Panc1 (cell line): Measurements from ENCODE around the gene KIF12. TPM values are rescaled to one million over a fixed set of nuclear protein-coding genes. Genes with fewer than 3 reads are reported as not detected.

Experiments used
- ATAC-seq: fragments of 200-7000 bp; cut with Tn5 transposase; 2 replicates; pipeline ENCODE4 v1.9.1; 2020; ENCODE audit warnings: mild to moderate bottlenecking, moderate library complexity
- BruUV-seq: library from RNA; stranded (reverse); fragments of 400-500 nt; replicated peaks from 2 replicates; lab custom pipeline; 2021; lab: Mats Ljungman, UMichigan
- CTCF ChIA-PET: fragments of 300-600 bp; sonication (Branson Sonifier 250); formaldehyde crosslinking; loops from one replicate; lab custom pipeline; 2022; ENCODE audit warnings: antibody characterized with exemption; lab: Charles Lee
- POLR2A ChIA-PET: fragments of 300-600 bp; sonication (Branson Sonifier 250); formaldehyde crosslinking; loops from one replicate; lab custom pipeline; 2022; ENCODE audit warnings: antibody characterized with exemption; lab: Charles Lee
- DNase-seq: peaks from one replicate; pipeline ENCODE4 v3.0.0-alpha.2; 2010; ENCODE audit warnings: low read depth, low spot score
- H3K27ac ChIP-seq: 2 replicates; pipeline ENCODE4 v1.5.1; 2011; ENCODE audit warnings: mild to moderate bottlenecking, low read length, inconsistent platforms
- H3K27me3 ChIP-seq: fragments of 200-500 bp; sonication (Bioruptor generic); 2 replicates; pipeline ENCODE4 v1.6.0; 2014; ENCODE audit warnings: low read length, inconsistent platforms; ENCODE audit not compliant: control insufficient read depth, insufficient read depth
- H3K36me3 ChIP-seq: fragments of 200-500 bp; sonication (Bioruptor generic); 2 replicates; pipeline ENCODE4 v1.5.1; 2014; ENCODE audit warnings: inconsistent platforms, mild to moderate bottlenecking, low read length, moderate library complexity; ENCODE audit not compliant: control insufficient read depth, insufficient read depth
- H3K4me1 ChIP-seq: 2 replicates; pipeline ENCODE4 v1.5.1; 2011; ENCODE audit warnings: inconsistent platforms, mild to moderate bottlenecking, low read length, moderate library complexity; ENCODE audit not compliant: control insufficient read depth, insufficient read depth
- H3K4me3 ChIP-seq, 2 experiments: 2 replicates each; pipeline ENCODE4 v1.5.1; 2011 to 2012; ENCODE audit warnings: low read depth in 2 of 2, low read length in 2 of 2, mild to moderate bottlenecking in 2 of 2, inconsistent platforms in 1 of 2, moderate library complexity in 1 of 2
- H3K9me3 ChIP-seq: fragments of 200-500 bp; sonication (Bioruptor generic); 2 replicates; pipeline ENCODE4 v1.5.1; 2014; ENCODE audit warnings: low read depth, mild to moderate bottlenecking, inconsistent platforms, low read length, moderate library complexity; ENCODE audit not compliant: control insufficient read depth, insufficient read depth
- CTCF ChIP-seq: fragments of 450-650 bp; IDR thresholded peaks from 2 replicates; pipeline ENCODE4 v1.5.1; 2017; ENCODE audit warnings: mild to moderate bottlenecking
- POLR2AphosphoS5 ChIP-seq: IDR thresholded peaks from 2 replicates; pipeline ENCODE4 v1.6.1; 2012; ENCODE audit warnings: mild to moderate bottlenecking, low read depth, low read length, moderate library complexity
- REST ChIP-seq, 2 experiments: IDR thresholded peaks; 2 replicates each; pipeline ENCODE4 v1.6.1; 2011 to 2012; ENCODE audit warnings: low read depth in 2 of 2, control low read depth in 1 of 2, low read length in 1 of 2, mild to moderate bottlenecking in 1 of 2, moderate library complexity in 1 of 2; ENCODE audit not compliant: insufficient read depth in 1 of 2
- SIN3A ChIP-seq: IDR thresholded peaks from 2 replicates; pipeline ENCODE4 v1.6.1; 2012; ENCODE audit warnings: low read depth, mild to moderate bottlenecking, low read length, moderate library complexity, borderline replicate concordance; ENCODE audit not compliant: insufficient read depth
- TCF7L2 ChIP-seq: IDR thresholded peaks from 2 replicates; pipeline ENCODE4 v1.6.1; 2011; ENCODE audit warnings: mild to moderate bottlenecking, low read depth, low read length, inconsistent platforms
- in situ Hi-C: cut with HindIII; loops from 2 replicates; pipeline ENCODE4 v1.10.0; 2016; ENCODE audit warnings: low sequenced_read_pairs, low pct_unique_long_range_greater_than_20kb
- intact Hi-C: fragments of 100-400 bp; cut with micrococcal nuclease; formaldehyde crosslinking; loops from one replicate; pipeline ENCODE4 v1.10.0; 2022; ENCODE audit not compliant: unreplicated experiment
- total RNA-seq: library from RNA; stranded (reverse); gene quantifications from one replicate; pipeline ENCODE4 v1.2.1, GENCODE V29; 2021; ENCODE audit not compliant: unreplicated experiment

Gene KIF12
- total RNA-seq, 1 experiment from 2014 or later: 0.87 TPM

GRCh38 chr9:114049441-114050225 lies 49.5 kb downstream of the KIF12 start:
- Histone ChIP-seq H3K9me3 (no peaks in the 10 kb centered on the region), H3K36me3 (no peaks in the 10 kb centered on the region), H3K4me3 (no peak overlapping the region), H3K4me1 (no peaks in the 10 kb centered on the region), H3K27ac (no peak overlapping the region), H3K27me3 (no peaks in the 10 kb centered on the region)
- ChIA-PET CTCF (no interaction called here), POLR2A (no interaction called here)
- in situ Hi-C loops (no loop called here), intact Hi-C loops (no loop called here)
- no TSS peak for BruUV-seq
- TF ChIP-seq CTCF (no peak), POLR2AphosphoS5 (no peak), TCF7L2 (no peak), SIN3A (no peak), REST (IDR thresholded peaks at IDR 0.05; ENCODE audit: insufficient read depth in 1 of 2, low read depth in 2 of 2, low read length in 1 of 2) (no peak)
- ATAC-seq (no peak), DNase-seq (no peak)

- H3K27me3 ChIP-seq: no peaks in the 10 kb centered on the region
- H3K4me1 ChIP-seq: no peaks in the 10 kb centered on the region
- intact Hi-C loops: no loop called here
- ChIA-PET CTCF (no interaction called here), POLR2A (no interaction called here)
- no peak for TF ChIP-seq SIN3A
- no TSS peak for BruUV-seq
- H3K36me3 ChIP-seq: no peaks in the 10 kb centered on the region
- no peak for ATAC-seq
- DNase-seq: no peak
- no peak overlapping the region for H3K4me3 ChIP-seq
- in situ Hi-C loops: no loop called here
- no peak overlapping the region for H3K27ac ChIP-seq
- no peaks in the 10 kb centered on the region for H3K9me3 ChIP-seq
Observed at GRCh38 chr9:114048533-114049415, 50.3 kb downstream of the KIF12 start.
